ENCODE results near the gene PLXNA3. TPM values are rescaled to one million over a fixed set of nuclear protein-coding genes. Genes with fewer than 3 reads are reported as not detected.
A peak's percentile ranks its signal among the peaks of the same experiment; 100 is the strongest.
"Not testable (repeated sequence)": the region's sequence is repeated elsewhere in the genome, so short reads cannot be mapped to it uniquely, and the experiment has no call there.

Gene PLXNA3
- total RNA-seq, 1 donor from 2014 or later = 49.0 TPM

DNA sequence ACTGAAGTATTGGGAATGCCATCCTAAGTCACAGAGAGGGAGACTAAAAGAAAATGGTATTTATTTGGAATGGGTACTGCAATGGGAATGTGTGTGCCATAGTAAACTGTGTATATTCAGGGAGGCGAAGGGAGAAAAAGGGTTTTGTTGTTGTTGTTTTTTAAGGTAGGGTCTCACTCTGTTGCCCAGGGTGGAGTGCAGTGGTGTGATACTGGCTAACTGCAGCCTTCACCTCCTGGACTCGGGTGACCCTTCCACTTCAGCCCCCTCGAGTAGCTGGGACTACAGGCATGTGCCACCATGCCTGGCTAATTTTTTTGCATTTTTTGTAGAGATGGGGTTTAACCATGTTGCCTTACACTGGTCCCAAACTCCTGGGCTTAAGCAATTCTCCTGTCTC is 36.6 kb downstream of the PLXNA3 start:
- ATAC-seq = no peak
- no peak for DNase-seq
- intact Hi-C loops (cut with DNase I) = no loop called here
- no peak overlapping the region for H3K4me3 ChIP-seq
- H3K9me3 ChIP-seq = no peaks in the 10 kb centered on the region
- H3K27me3 ChIP-seq = no peaks in the 10 kb centered on the region
- TF ChIP-seq, protein P1, sequence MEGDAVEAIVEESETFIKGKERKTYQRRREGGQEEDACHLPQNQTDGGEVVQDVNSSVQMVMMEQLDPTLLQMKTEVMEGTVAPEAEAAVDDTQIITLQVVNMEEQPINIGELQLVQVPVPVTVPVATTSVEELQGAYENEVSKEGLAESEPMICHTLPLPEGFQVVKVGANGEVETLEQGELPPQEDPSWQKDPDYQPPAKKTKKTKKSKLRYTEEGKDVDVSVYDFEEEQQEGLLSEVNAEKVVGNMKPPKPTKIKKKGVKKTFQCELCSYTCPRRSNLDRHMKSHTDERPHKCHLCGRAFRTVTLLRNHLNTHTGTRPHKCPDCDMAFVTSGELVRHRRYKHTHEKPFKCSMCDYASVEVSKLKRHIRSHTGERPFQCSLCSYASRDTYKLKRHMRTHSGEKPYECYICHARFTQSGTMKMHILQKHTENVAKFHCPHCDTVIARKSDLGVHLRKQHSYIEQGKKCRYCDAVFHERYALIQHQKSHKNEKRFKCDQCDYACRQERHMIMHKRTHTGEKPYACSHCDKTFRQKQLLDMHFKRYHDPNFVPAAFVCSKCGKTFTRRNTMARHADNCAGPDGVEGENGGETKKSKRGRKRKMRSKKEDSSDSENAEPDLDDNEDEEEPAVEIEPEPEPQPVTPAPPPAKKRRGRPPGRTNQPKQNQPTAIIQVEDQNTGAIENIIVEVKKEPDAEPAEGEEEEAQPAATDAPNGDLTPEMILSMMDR (IDR thresholded peaks at IDR 0.05) = no peak
- no peaks in the 10 kb centered on the region for H3K4me1 ChIP-seq
- no peak overlapping the region for H3K27ac ChIP-seq
- no peaks in the 10 kb centered on the region for H3K36me3 ChIP-seq

- intact Hi-C loops (cut with DNase I) = no loop called here
- DNase-seq = no peak
- Histone ChIP-seq H3K36me3 (no peaks in the 10 kb centered on the region), H3K4me3 (no peak overlapping the region), H3K9me3 (no peaks in the 10 kb centered on the region), H3K27me3 (no peaks in the 10 kb centered on the region), H3K4me1 (no peaks in the 10 kb centered on the region), H3K27ac (no peak overlapping the region)
- TF ChIP-seq, protein P1 (IDR thresholded peaks at IDR 0.05) = no peak
- no peak for ATAC-seq
Measured at GRCh38 chrX:154495472-154495922, 37.4 kb downstream of the PLXNA3 start.

- H3K27me3 ChIP-seq; DNase-seq; H3K36me3 ChIP-seq; intact Hi-C loops (cut with DNase I); H3K9me3 ChIP-seq; H3K4me3 ChIP-seq; H3K27ac ChIP-seq; H3K4me1 ChIP-seq; ATAC-seq: not testable (repeated sequence)
Measured at GRCh38 chrX:154496591-154497137, 38.6 kb downstream of the PLXNA3 start.

DNA sequence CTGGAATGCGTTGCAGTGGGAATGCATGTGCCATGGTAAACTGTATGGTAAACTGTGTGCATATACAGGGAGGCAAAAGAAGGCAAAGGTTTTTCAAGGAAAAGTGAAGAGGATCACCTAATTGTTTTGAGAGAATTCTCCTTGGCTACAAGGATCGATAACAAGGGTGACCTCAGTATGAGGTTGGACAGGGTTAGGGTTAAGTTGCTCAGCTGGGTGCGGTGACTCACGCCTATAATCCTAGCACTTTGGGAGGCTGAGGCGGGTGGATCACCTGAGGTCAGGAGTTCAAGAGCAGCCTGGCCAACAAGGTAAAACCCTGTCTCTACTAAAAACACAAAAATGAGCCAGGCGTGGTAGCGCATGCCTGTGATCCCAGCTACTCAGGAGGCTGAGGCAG is 43.3 kb downstream of the PLXNA3 start:
- H3K36me3 ChIP-seq; H3K4me3 ChIP-seq; H3K27me3 ChIP-seq; H3K9me3 ChIP-seq; DNase-seq; ATAC-seq; H3K27ac ChIP-seq; H3K4me1 ChIP-seq; intact Hi-C loops (cut with DNase I): not testable (repeated sequence)

GRCh38 chrX:154502098-154502497 is 44.0 kb downstream of the PLXNA3 start:
- Histone ChIP-seq H3K27ac (no peak overlapping the region), H3K4me3 (no peak overlapping the region), H3K9me3 (no peaks in the 10 kb centered on the region), H3K4me1 (no peaks in the 10 kb centered on the region), H3K27me3 (no peaks in the 10 kb centered on the region), H3K36me3 (no peaks in the 10 kb centered on the region)
- DNase-seq (no peak), ATAC-seq (no peak)
- TF ChIP-seq, protein P1 (IDR thresholded peaks at IDR 0.05) = no peak
- intact Hi-C loops (cut with DNase I) = no loop called here

- Histone ChIP-seq H3K4me3 (no peak overlapping the region), H3K9me3 (no peaks in the 10 kb centered on the region), H3K27ac (no peak overlapping the region), H3K4me1 (no peaks in the 10 kb centered on the region), H3K27me3 (no peaks in the 10 kb centered on the region), H3K36me3 (no peaks in the 10 kb centered on the region)
- TF ChIP-seq, protein P1 (IDR thresholded peaks at IDR 0.05) = no peak
- ATAC-seq (no peak), DNase-seq (no peak)
- intact Hi-C loops (cut with DNase I) = no loop called here
Measured at GRCh38 chrX:154502989-154503388, 44.9 kb downstream of the PLXNA3 start.

DNA sequence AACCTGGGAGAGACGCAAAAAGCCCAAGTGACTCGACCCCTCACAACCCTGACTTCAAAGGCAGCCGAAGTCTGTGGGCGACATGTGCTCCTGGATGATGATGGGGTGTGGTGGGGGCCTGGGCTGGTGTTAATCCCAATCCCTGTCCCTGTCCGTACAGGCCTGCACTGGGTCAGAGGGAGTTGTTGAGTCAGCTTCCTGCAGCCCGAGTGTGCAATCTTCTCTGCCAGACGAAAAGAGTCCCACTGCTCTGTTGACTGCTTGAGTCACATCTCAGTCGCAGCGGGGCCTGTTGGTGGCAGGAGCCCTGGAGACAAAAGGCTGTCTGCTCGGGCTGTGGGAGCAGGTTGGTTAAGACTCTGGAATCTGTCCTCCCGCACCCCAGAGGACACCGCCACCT is 47.7 kb downstream of the PLXNA3 start:
- intact Hi-C loops (cut with DNase I) = no loop called here
- no peaks in the 10 kb centered on the region for H3K4me1 ChIP-seq
- ATAC-seq = peak; percentile 57

More for the DNA sequence above, 47.7 kb downstream of the PLXNA3 start:
- DNase-seq = no peak
- Histone ChIP-seq H3K4me3 (no peak overlapping the region), H3K27me3 (no peaks in the 10 kb centered on the region), H3K9me3 (no peaks in the 10 kb centered on the region), H3K27ac (no peak overlapping the region), H3K36me3 (no peaks in the 10 kb centered on the region)
- TF ChIP-seq, protein P1 (IDR thresholded peaks at IDR 0.05) = no peak
